HCT116 (cell line): ENCODE measurements around the gene ZNF784. TPM values are rescaled to one million over a fixed set of nuclear protein-coding genes. Genes with fewer than 3 reads are reported as not detected.

Experiments
- ATAC-seq: fragments of 200-7000 bp; cut with Tn5 transposase; 2 replicates; pipeline ENCODE4 v1.9.1; 2020; ENCODE audit warnings: mild to moderate bottlenecking, moderate library complexity
- BruUV-seq: library from RNA; stranded (reverse); fragments of 400-500 nt; replicated peaks from 2 replicates; lab custom pipeline; 2021; lab: Mats Ljungman, UMichigan
- CTCF ChIA-PET: fragments of 300-600 bp; sonication (Branson Sonifier 250); formaldehyde crosslinking; loops from one replicate; lab custom pipeline; 2021; ENCODE audit warnings: antibody characterized with exemption; lab: Charles Lee
- POLR2A ChIA-PET: fragments of 300-600, 350-600 bp; sonication (Branson Sonifier 250); formaldehyde crosslinking; loops from one replicate; lab custom pipeline; 2021; ENCODE audit warnings: antibody characterized with exemption; lab: Charles Lee
- RAD21 ChIA-PET, 2 experiments: fragments of 300-600 bp; sonication (Branson Sonifier 250); formaldehyde crosslinking; loops; one replicate each; lab custom pipeline; 2023; ENCODE audit warnings: low total read pairs in 2 of 2; ENCODE audit not compliant: uncharacterized antibody in 2 of 2, unreplicated experiment in 2 of 2, low non-redundant PET in 1 of 2; lab: Charles Lee
- DNase-seq: peaks from one replicate; pipeline ENCODE4 v3.0.0-alpha.2; 2010; ENCODE audit warnings: low read depth, low spot score
- H2AFZ ChIP-seq: fragments of 200-600 bp; shearing (Covaris generic), sonication (generic); 2 replicates; pipeline ENCODE4 v1.6.1; 2017; ENCODE audit warnings: low read depth, mixed run types, mixed read lengths, antibody characterized with exemption, low read length; ENCODE audit not compliant: poor library complexity, severe bottlenecking
- H3K27ac ChIP-seq: 2 replicates; pipeline ENCODE4 v1.5.1; 2012; ENCODE audit warnings: low read depth, low read length
- H3K27me3 ChIP-seq: fragments of 200-600 bp; sonication (generic); 2 replicates; pipeline ENCODE4 v1.6.1; 2016; ENCODE audit warnings: mixed run types, low read length, mixed read lengths; ENCODE audit not compliant: insufficient read depth
- H3K36me3 ChIP-seq, 2 experiments: fragments of 200-500 bp in 1 of 2; fragments of 200-600 bp in 1 of 2; sonication (Bioruptor generic) in 1 of 2; sonication (generic) in 1 of 2; 2 replicates each; pipeline versions ENCODE4 v1.5.1 to v1.6.1; 2014 to 2016; ENCODE audit warnings: low read length in 2 of 2, inconsistent platforms in 1 of 2, mixed read lengths in 1 of 2, mixed run types in 1 of 2; ENCODE audit not compliant: insufficient read depth in 2 of 2, control insufficient read depth in 1 of 2
- H3K4me1 ChIP-seq, 2 experiments: fragments of 200-600 bp in 1 of 2; sonication (generic) in 1 of 2; 2 replicates each; pipeline versions ENCODE4 v1.5.1 to v1.6.1; 2012 to 2017; ENCODE audit warnings: low read length in 2 of 2, inconsistent platforms in 1 of 2, mild to moderate bottlenecking in 1 of 2, mixed read lengths in 1 of 2, mixed run types in 1 of 2, moderate library complexity in 1 of 2; ENCODE audit not compliant: insufficient read depth in 2 of 2, control insufficient read depth in 1 of 2
- H3K4me2 ChIP-seq: fragments of 200-600 bp; sonication (generic); 2 replicates; pipeline ENCODE4 v1.6.1; 2017; ENCODE audit warnings: mixed run types, low read length, mixed read lengths
- H3K4me3 ChIP-seq, 2 experiments: fragments of 200-600 bp in 1 of 2; sonication (generic) in 1 of 2; replicated peaks in 1 of 2; 2 replicates each; pipeline ENCODE4 v1.5.1; 2011 to 2016; ENCODE audit warnings: low read length in 2 of 2, control low read depth in 1 of 2, low read depth in 1 of 2, mild to moderate bottlenecking in 1 of 2, mixed read lengths in 1 of 2, mixed run types in 1 of 2
- H3K79me2 ChIP-seq: fragments of 200-600 bp; sonication (generic); 2 replicates; pipeline ENCODE4 v1.6.1; 2017; ENCODE audit warnings: mild to moderate bottlenecking, mixed run types, low read length, moderate library complexity, mixed read lengths; ENCODE audit not compliant: insufficient read depth
- H3K9ac ChIP-seq: fragments of 200-600 bp; sonication (generic); 2 replicates; pipeline ENCODE4 v1.6.1; 2016; ENCODE audit warnings: low read length, mixed read lengths
- H3K9me2 ChIP-seq: fragments of 200-600 bp; sonication (generic), shearing (Covaris generic); 2 replicates; pipeline ENCODE4 v1.6.1; 2017; ENCODE audit warnings: mixed run types, mild to moderate bottlenecking, moderate library complexity; ENCODE audit not compliant: insufficient read depth
- H3K9me3 ChIP-seq, 2 experiments: fragments of 200-500 bp in 1 of 2; fragments of 200-600 bp in 1 of 2; sonication (Bioruptor generic) in 1 of 2; sonication (generic) in 1 of 2; 2 replicates each; pipeline ENCODE4 v1.6.1; 2014 to 2017; ENCODE audit warnings: low read length in 2 of 2, mixed read lengths in 2 of 2, inconsistent platforms in 1 of 2, low read depth in 1 of 2, mild to moderate bottlenecking in 1 of 2, mixed run types in 1 of 2, moderate library complexity in 1 of 2; ENCODE audit not compliant: control insufficient read depth in 1 of 2, insufficient read depth in 1 of 2
- H4K20me1 ChIP-seq: fragments of 200-600 bp; sonication (generic), shearing (Covaris generic); 2 replicates; pipeline ENCODE4 v1.6.1; 2017; ENCODE audit warnings: mixed run types, mild to moderate bottlenecking, moderate library complexity; ENCODE audit not compliant: insufficient read depth
- EGR1 ChIP-seq: IDR thresholded peaks from 2 replicates; pipeline ENCODE4 v1.6.1; 2012; ENCODE audit warnings: low read depth
- EZH2 ChIP-seq: fragments of 200-600 bp; sonication (generic); IDR thresholded peaks from 2 replicates; pipeline ENCODE4 v1.6.1; 2017; ENCODE audit warnings: antibody characterized with exemption, mixed run types
- FOSL1 ChIP-seq: IDR thresholded peaks from 2 replicates; pipeline ENCODE4 v1.6.1; 2012; ENCODE audit warnings: low read depth
- POLR2A ChIP-seq: IDR thresholded peaks from 2 replicates; pipeline ENCODE4 v1.7.0; 2011; ENCODE audit warnings: borderline replicate concordance; ENCODE audit not compliant: insufficient read depth, insufficient read length; ENCODE audit errors: extremely low read depth
- POLR2AphosphoS5 ChIP-seq: IDR thresholded peaks from 2 replicates; pipeline ENCODE4 v1.6.1; 2011; ENCODE audit warnings: mild to moderate bottlenecking, low read depth, low read length, moderate library complexity
- RAD21 ChIP-seq: IDR thresholded peaks from 2 replicates; pipeline ENCODE4 v1.6.1; 2012; ENCODE audit warnings: low read depth, mild to moderate bottlenecking
- SRF ChIP-seq: IDR thresholded peaks from 2 replicates; pipeline ENCODE4 v1.6.1; 2012; ENCODE audit warnings: low read depth
- YY1 ChIP-seq: IDR thresholded peaks from 2 replicates; pipeline ENCODE4 v1.6.1; 2011; ENCODE audit warnings: low read length, low read depth, moderate library complexity, mild to moderate bottlenecking; ENCODE audit not compliant: insufficient replicate concordance; ENCODE audit errors: extremely low read depth
- intact Hi-C: fragments of 100-400 bp; cut with micrococcal nuclease; formaldehyde crosslinking; loops from 2 replicates; pipeline ENCODE4 v1.10.0; 2022
- total RNA-seq: library from RNA; stranded (reverse); gene quantifications from one replicate; pipeline ENCODE4 v1.2.1, GENCODE V29; 2021; ENCODE audit not compliant: unreplicated experiment

ZNF784 gene
- total RNA-seq, 1 experiment from 2014 or later = 5.3 TPM

DNA sequence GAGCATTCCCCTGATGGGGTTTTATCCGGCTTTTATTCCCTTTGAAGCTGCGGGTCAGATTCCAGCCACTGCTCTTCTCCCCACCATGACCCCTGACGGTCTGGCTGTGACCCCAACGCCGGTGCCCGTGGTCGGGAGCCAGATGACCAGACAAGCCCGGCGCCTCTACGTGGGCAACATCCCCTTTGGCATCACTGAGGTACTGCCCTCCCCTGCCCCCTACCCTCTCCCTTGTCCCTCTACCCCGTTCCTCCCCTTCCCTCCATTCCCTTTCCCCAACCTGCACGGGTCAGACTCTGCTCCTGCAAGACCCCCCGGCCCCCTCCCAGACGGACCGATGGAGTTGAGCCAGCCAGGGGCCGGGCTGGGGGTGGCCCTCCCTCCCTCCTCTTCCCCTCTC, 36.6 kb upstream of the ZNF784 start:
- H3K9me3 ChIP-seq = no peaks in the 10 kb centered on the region
- no TSS peak for BruUV-seq
- peaks cover 13 to 21% of the 10 kb centered on the region in 2 experiments; a peak in 3 of 4 replicates for H3K4me1 ChIP-seq
- ChIA-PET CTCF (no interaction called here), POLR2A (no interaction called here), RAD21 (no interaction called here)
- H3K79me2 ChIP-seq = peaks cover 99% of the 10 kb centered on the region
- H3K4me3 ChIP-seq = no peak overlapping the region
- no peaks in the 10 kb centered on the region for H3K27me3 ChIP-seq
- TF ChIP-seq FOSL1 (no peak), POLR2A (no peak), POLR2AphosphoS5 (no peak), RAD21 (no peak), YY1 (no peak)
- no peak overlapping the region for H3K27ac ChIP-seq
- H3K36me3 ChIP-seq = peaks cover 48 to 60% of the 10 kb centered on the region in 2 experiments; a peak in 3 of 4 replicates
- intact Hi-C loops = no loop called here
- H2AFZ ChIP-seq = no peak overlapping the region
- no peak for ATAC-seq
- H3K9me2 ChIP-seq = no peaks in the 10 kb centered on the region
- H3K4me2 ChIP-seq = no peak overlapping the region
- DNase-seq = no peak
- no peak overlapping the region for H3K9ac ChIP-seq
- no peaks in the 10 kb centered on the region; the same call in 1 of the 2 replicates for H4K20me1 ChIP-seq

DNA sequence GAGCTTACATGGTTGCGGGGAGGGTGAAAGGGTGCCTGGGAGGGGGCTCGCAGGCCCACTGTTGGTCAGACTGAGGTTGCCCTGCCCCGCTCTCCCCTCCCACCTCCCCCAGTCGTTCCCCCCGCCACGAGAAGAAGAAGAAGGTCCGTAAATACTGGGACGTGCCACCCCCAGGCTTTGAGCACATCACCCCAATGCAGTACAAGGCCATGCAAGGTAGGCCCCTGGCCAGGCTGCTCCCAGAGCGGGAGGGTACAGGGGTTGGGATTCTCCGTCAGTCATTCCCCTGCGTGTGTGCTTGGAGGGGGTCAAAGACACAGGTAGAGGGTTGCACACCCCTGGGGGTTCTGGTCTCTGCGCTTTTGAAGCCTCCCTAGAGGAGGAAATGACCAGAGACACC, 36.0 kb upstream of the ZNF784 start:
- H3K4me1 ChIP-seq = peaks cover 13 to 19% of the 10 kb centered on the region in 2 experiments; a peak in 3 of 4 replicates
- TF ChIP-seq EGR1 = no peak
- TF ChIP-seq SRF = no peak
- no peak for TF ChIP-seq EZH2
- no peak overlapping the region for H3K9ac ChIP-seq
- no peak for ATAC-seq
- no peak overlapping the region for H3K4me2 ChIP-seq
- H3K36me3 ChIP-seq = peaks cover 48 to 57% of the 10 kb centered on the region in 2 experiments; a peak in 3 of 4 replicates
- ChIA-PET RAD21 (no interaction called here), CTCF (no interaction called here), POLR2A (no interaction called here)
- H3K9me3 ChIP-seq = no peaks in the 10 kb centered on the region
- BruUV-seq = no TSS peak
- no peak overlapping the region for H3K4me3 ChIP-seq
- no peak overlapping the region for H2AFZ ChIP-seq
- no peak overlapping the region for H3K27ac ChIP-seq
- intact Hi-C loops = no loop called here
- no peaks in the 10 kb centered on the region for H3K9me2 ChIP-seq
- peaks cover 99% of the 10 kb centered on the region for H3K79me2 ChIP-seq
- no peaks in the 10 kb centered on the region for H3K27me3 ChIP-seq
- no peaks in the 10 kb centered on the region; the same call in 1 of the 2 replicates for H4K20me1 ChIP-seq
- DNase-seq = no peak
